SU-DHL-6 (cell line): ENCODE measurements around the gene SLC35A2.

Experiments used
- CTCF ChIP-seq: fragments of 200-600 bp; sonication (generic); IDR thresholded peaks from one replicate; pipeline ENCODE4 v1.5.1; 2017; ENCODE audit warnings: antibody characterized with exemption, mild to moderate bottlenecking, low read length, moderate library complexity; ENCODE audit not compliant: insufficient read depth, poor library complexity, severe bottlenecking
- EZH2phosphoT487 ChIP-seq: fragments of 200-600 bp; sonication (generic), shearing (Covaris generic); conservative IDR thresholded peaks from 2 replicates; pipeline ENCODE4 v1.6.1; 2018; ENCODE audit warnings: mild to moderate bottlenecking, antibody characterized with exemption, low read length, moderate library complexity, mixed read lengths

- TF ChIP-seq CTCF, result no peak
- no peak for TF ChIP-seq EZH2phosphoT487
Measured at GRCh38 chrX:48936429-48937053, 25.1 kb upstream of the SLC35A2 start.
